ENCODE results near the gene AFAP1L1.

- TF ChIP-seq CTCF (IDR thresholded peaks at IDR 0.05): no peak
- TF ChIP-seq POLR2A (IDR thresholded peaks at IDR 0.05): no peak
Observed at GRCh38 chr5:149381261-149381985, 109.8 kb downstream of the AFAP1L1 start.
